Naive thymus-derived CD4-positive, alpha-beta T cell (primary cell): ENCODE measurements around the gene MAGEL2. TPM values are rescaled to one million over a fixed set of nuclear protein-coding genes. Genes with fewer than 3 reads are reported as not detected.

Experiments
- ATAC-seq: fragments of 150-1000 bp; cut with Tn5 transposase; 2 replicates; pipeline ENCODE4 v1.10.0; 2021; ENCODE audit warnings: mild to moderate bottlenecking, moderate library complexity
- CTCF ChIA-PET: fragments of 350-600 bp; sonication (Branson Sonifier 250); formaldehyde crosslinking; loops from one replicate; lab custom pipeline; 2021; ENCODE audit warnings: antibody characterized with exemption; lab: Charles Lee
- POLR2A ChIA-PET: fragments of 350-600 bp; sonication (Branson Sonifier 250); formaldehyde crosslinking; loops from one replicate; lab custom pipeline; 2021; ENCODE audit warnings: antibody characterized with exemption, inconsistent platforms; lab: Charles Lee
- DNase-seq, 9 donors: peaks; one replicate each; pipeline versions ENCODE4 v3.0.0 to v3.0.0-alpha.2; 2020 to 2022; ENCODE audit warnings: mixed read lengths in 1 of 9
- H3K27ac ChIP-seq: one replicate; pipeline ENCODE4 v1.7.0; 2013; ENCODE audit warnings: mild to moderate bottlenecking, low read depth, low read length, moderate library complexity
- H3K27me3 ChIP-seq, 2 donors: one replicate each; pipeline ENCODE4 v1.7.0; 2013; ENCODE audit warnings: low read length in 2 of 2, mild to moderate bottlenecking in 2 of 2, moderate library complexity in 2 of 2; ENCODE audit not compliant: control insufficient read depth in 2 of 2, insufficient read depth in 2 of 2
- H3K36me3 ChIP-seq, 3 experiments: 1 replicate in 2 of 3; 2 replicates in 1 of 3; pipeline ENCODE4 v1.7.0; 2013; ENCODE audit warnings: low read length in 3 of 3, mild to moderate bottlenecking in 3 of 3, moderate library complexity in 1 of 3; ENCODE audit not compliant: insufficient read depth in 3 of 3, control insufficient read depth in 2 of 3
- H3K4me1 ChIP-seq, 2 donors: one replicate each; pipeline ENCODE4 v1.7.0; 2013; ENCODE audit warnings: low read length in 2 of 2, mild to moderate bottlenecking in 2 of 2, moderate library complexity in 1 of 2; ENCODE audit not compliant: control insufficient read depth in 2 of 2, insufficient read depth in 2 of 2
- H3K4me3 ChIP-seq: 2 replicates; pipeline ENCODE4 v1.7.0; 2013; ENCODE audit warnings: mild to moderate bottlenecking, low read length
- H3K9me3 ChIP-seq, 3 experiments: 1 replicate in 2 of 3; 2 replicates in 1 of 3; pipeline ENCODE4 v1.7.0; 2013; ENCODE audit warnings: low read length in 3 of 3; ENCODE audit not compliant: control insufficient read depth in 2 of 3
- H3K27ac Mint-ChIP-seq, 9 donors: one replicate each; pipeline ENCODE4 v1.8.0; 2020 to 2022; ENCODE audit warnings: mixed read lengths in 9 of 9, mild to moderate bottlenecking in 8 of 9, moderate library complexity in 5 of 9, inconsistent platforms in 2 of 9
- H3K27me3 Mint-ChIP-seq, 5 donors: one replicate each; pipeline ENCODE4 v1.8.0; 2021 to 2022; ENCODE audit warnings: mixed read lengths in 5 of 5, mild to moderate bottlenecking in 1 of 5
- H3K36me3 Mint-ChIP-seq, 5 donors: one replicate each; pipeline ENCODE4 v1.8.0; 2020 to 2022; ENCODE audit warnings: mixed read lengths in 5 of 5, mild to moderate bottlenecking in 3 of 5, inconsistent platforms in 1 of 5
- H3K4me1 Mint-ChIP-seq, 7 donors: one replicate each; pipeline ENCODE4 v1.8.0; 2020 to 2022; ENCODE audit warnings: mixed read lengths in 7 of 7, mild to moderate bottlenecking in 3 of 7, inconsistent platforms in 1 of 7
- H3K4me3 Mint-ChIP-seq, 10 donors: one replicate each; pipeline ENCODE4 v1.8.0; 2020 to 2022; ENCODE audit warnings: mild to moderate bottlenecking in 10 of 10, mixed read lengths in 10 of 10, moderate library complexity in 6 of 10, inconsistent platforms in 2 of 10
- H3K9me3 Mint-ChIP-seq, 11 donors: one replicate each; pipeline ENCODE4 v1.8.0; 2020 to 2022; ENCODE audit warnings: mixed read lengths in 11 of 11, mild to moderate bottlenecking in 4 of 11, inconsistent platforms in 1 of 11, moderate library complexity in 1 of 11
- intact Hi-C, 2 donors: fragments of 100-400 bp; cut with micrococcal nuclease; formaldehyde crosslinking; loops; one replicate each; pipeline ENCODE4 v1.15.1; 2023
- polyA plus RNA-seq, 2 donors: library from polyadenylated mRNA; unstranded; fragments of 300-500 nt; fragmentation: Illumina TruSeq; gene quantifications; one replicate each; pipeline ENCODE4 v1.2.3, GENCODE V29; 2021
- total RNA-seq, 6 experiments: library from RNA in 5 of 6; stranded (reverse) in 5 of 6; gene quantifications; 1 replicate in 5 of 6; 2 replicates in 1 of 6; pipeline ENCODE4 v1.2.3 and lab custom pipeline; 2021 to 2026

The MAGEL2 gene
- total and polyA plus RNA-seq, 7 experiments from 2014 or later = not detected

DNA sequence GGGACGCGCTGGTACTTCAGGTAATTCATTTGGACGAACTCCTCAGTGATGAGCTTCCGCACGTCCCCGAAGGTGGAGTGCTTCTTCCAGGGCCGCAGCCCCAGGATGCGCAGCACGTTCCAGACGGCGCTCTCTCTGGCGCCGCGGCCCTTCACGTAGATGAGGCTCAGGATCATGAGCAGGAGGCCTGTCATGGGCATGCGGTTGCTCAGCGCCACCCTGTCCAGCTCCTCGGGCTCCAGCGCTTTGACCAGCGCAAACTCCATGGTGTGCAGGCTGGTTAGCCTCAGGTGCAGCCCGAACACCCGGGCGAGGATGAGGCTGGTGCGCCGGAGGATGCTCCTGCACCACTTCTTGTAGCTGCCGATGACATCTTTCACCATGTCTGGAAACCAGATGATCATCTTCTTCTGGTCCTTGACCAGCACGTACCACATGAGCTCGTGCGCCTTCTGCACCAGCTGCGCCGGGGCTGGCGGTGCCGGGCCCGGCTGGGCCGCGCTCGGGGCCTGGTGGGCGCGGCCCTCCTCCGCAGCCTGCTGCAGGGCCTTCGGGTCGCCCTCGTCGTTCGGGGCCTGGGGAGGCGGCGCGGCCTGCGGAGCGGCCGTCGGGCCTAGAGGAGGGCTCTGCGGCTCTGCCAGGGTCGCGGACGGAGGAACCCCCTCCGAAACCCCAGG is 38.9 kb upstream of the MAGEL2 start:
- H3K4me1 Mint-ChIP-seq = peaks cover 0 to 3% (median 0%) of the 10 kb centered on the region in 7 donors
- peaks cover 0 to 7% (median 4%) of the 10 kb centered on the region in 11 donors for H3K9me3 Mint-ChIP-seq
- H3K4me3 Mint-ChIP-seq = no peak overlapping the region
- peaks cover 2 to 6% (median 4%) of the 10 kb centered on the region in 5 donors for H3K27me3 Mint-ChIP-seq
- Histone ChIP-seq H3K27me3 (no peaks in the 10 kb centered on the region), H3K4me1 (no peaks in the 10 kb centered on the region), H3K27ac (no peak overlapping the region), H3K9me3 (no peaks in the 10 kb centered on the region), H3K4me3 (no peak overlapping the region), H3K36me3 (no peaks in the 10 kb centered on the region)
- ChIA-PET POLR2A (no interaction called here), CTCF (no interaction called here)
- intact Hi-C loops = no loop called here
- ATAC-seq (no peak), DNase-seq (no peak)
- H3K36me3 Mint-ChIP-seq = no peaks in the 10 kb centered on the region
- no peak overlapping the region for H3K27ac Mint-ChIP-seq

- Mint-ChIP-seq H3K27ac (no peak overlapping the region), H3K36me3 (no peaks in the 10 kb centered on the region), H3K4me1 (no peaks in the 10 kb centered on the region), H3K4me3 (no peak overlapping the region), H3K9me3 (peaks cover 0 to 3% (median 0%) of the 10 kb centered on the region in 11 donors), H3K27me3 (peaks cover 0 to 6% (median 0%) of the 10 kb centered on the region in 5 donors)
- no peak overlapping the region for H3K4me3 ChIP-seq
- intact Hi-C loops = no loop called here
- POLR2A ChIA-PET = no interaction called here
- CTCF ChIA-PET = no interaction called here
- no peaks in the 10 kb centered on the region for H3K27me3 ChIP-seq
- no peak for ATAC-seq
- no peak for DNase-seq
- H3K36me3 ChIP-seq = no peaks in the 10 kb centered on the region
- H3K9me3 ChIP-seq = no peaks in the 10 kb centered on the region
- no peak overlapping the region for H3K27ac ChIP-seq
- H3K4me1 ChIP-seq = no peaks in the 10 kb centered on the region
Measured at GRCh38 chr15:23671481-23671880, 23.8 kb upstream of the MAGEL2 start.

DNA sequence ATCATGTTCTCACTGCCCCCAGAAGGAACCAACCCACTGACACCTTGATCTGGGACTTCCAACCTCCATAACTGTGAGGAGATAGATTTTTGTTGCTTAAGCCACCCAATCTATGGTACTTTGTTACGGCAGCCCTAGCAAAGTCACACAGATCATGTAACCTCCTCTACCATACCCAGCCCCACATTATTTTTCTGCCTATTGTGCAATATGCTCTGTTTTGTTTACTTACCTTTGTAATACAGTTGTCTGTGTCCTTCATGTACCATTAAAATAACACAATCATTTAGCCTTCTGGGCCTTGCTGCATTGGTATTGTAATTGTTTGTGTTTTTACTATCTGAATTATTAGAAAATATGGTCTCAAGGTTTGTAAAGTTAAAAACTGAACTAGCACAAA is 23.3 kb upstream of the MAGEL2 start:
- no peaks in the 10 kb centered on the region for H3K9me3 ChIP-seq
- no peaks in the 10 kb centered on the region for H3K27me3 ChIP-seq
- H3K4me3 Mint-ChIP-seq = no peak overlapping the region
- DNase-seq (no peak), ATAC-seq (no peak)
- no peak overlapping the region for H3K4me3 ChIP-seq
- intact Hi-C loops = no loop called here
- H3K4me1 Mint-ChIP-seq = no peaks in the 10 kb centered on the region
- H3K27me3 Mint-ChIP-seq = peaks cover 0 to 6% (median 0%) of the 10 kb centered on the region in 5 donors
- POLR2A ChIA-PET = no interaction called here
- H3K9me3 Mint-ChIP-seq = peaks cover 0 to 3% (median 0%) of the 10 kb centered on the region in 11 donors
- H3K27ac ChIP-seq = no peak overlapping the region
- no peaks in the 10 kb centered on the region for H3K36me3 ChIP-seq
- no peak overlapping the region for H3K27ac Mint-ChIP-seq
- CTCF ChIA-PET = no interaction called here
- H3K36me3 Mint-ChIP-seq = no peaks in the 10 kb centered on the region
- H3K4me1 ChIP-seq = no peaks in the 10 kb centered on the region

- H3K9me3 Mint-ChIP-seq = peaks cover 0 to 3% (median 0%) of the 10 kb centered on the region in 11 donors
- H3K9me3 ChIP-seq = no peaks in the 10 kb centered on the region
- intact Hi-C loops = no loop called here
- H3K36me3 ChIP-seq = no peaks in the 10 kb centered on the region
- no peaks in the 10 kb centered on the region for H3K36me3 Mint-ChIP-seq
- H3K27me3 Mint-ChIP-seq = no peaks in the 10 kb centered on the region
- ChIA-PET POLR2A (interaction anchor here (0.6 kb wide), 1 partner anchor 108 kb away, joined by 3 read pairs; no protein-coding TSS in a partner anchor), CTCF (no interaction called here)
- no peaks in the 10 kb centered on the region for H3K4me1 ChIP-seq
- no peaks in the 10 kb centered on the region for H3K27me3 ChIP-seq
- no peak overlapping the region for H3K27ac ChIP-seq
- no peaks in the 10 kb centered on the region for H3K4me1 Mint-ChIP-seq
- no peak for ATAC-seq
- H3K4me3 Mint-ChIP-seq = no peak overlapping the region
- no peak overlapping the region for H3K27ac Mint-ChIP-seq
- H3K4me3 ChIP-seq = no peak overlapping the region
- DNase-seq = no peak
Measured at GRCh38 chr15:23663232-23663631, 15.6 kb upstream of the MAGEL2 start.

DNA sequence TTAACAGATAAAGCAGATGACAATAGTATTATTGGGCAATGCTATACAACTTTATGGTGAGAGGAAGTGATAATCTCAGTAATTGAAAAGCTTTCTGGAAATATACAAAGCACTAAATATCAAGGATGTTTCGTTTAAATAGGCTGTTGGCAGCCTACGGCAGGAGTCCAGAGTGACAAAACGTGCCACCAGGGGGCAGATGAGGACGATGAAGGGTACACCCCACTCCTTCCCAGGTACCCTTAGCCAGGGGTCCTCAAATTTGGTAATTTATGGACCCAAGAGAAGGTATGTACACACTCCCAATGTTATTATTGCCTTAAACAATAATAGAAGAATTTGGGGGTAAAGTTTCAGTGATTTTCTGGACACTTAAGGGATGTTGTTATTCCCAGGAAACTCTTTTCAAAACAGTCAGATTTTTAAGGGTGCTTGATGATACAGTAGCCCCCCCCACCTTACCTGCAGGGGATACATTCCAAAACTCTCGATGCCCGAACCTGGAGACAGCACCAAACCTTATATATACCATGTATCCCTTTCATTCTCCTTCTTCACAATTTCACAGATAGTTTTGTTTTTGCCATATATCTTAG is 1.4 kb upstream of the MAGEL2 start:
- no peaks in the 10 kb centered on the region for H3K36me3 ChIP-seq
- H3K27me3 ChIP-seq = no peaks in the 10 kb centered on the region
- H3K4me3 ChIP-seq = no peak overlapping the region
- Mint-ChIP-seq H3K36me3 (no peaks in the 10 kb centered on the region), H3K4me3 (no peak overlapping the region), H3K4me1 (no peaks in the 10 kb centered on the region), H3K27me3 (peaks cover 5 to 20% (median 15%) of the 10 kb centered on the region in 5 donors), H3K9me3 (no peaks in the 10 kb centered on the region), H3K27ac (no peak overlapping the region)
- ATAC-seq (no peak), DNase-seq (peak in 1 of 9 donors; percentile 4)
- no peaks in the 10 kb centered on the region for H3K4me1 ChIP-seq
- POLR2A ChIA-PET = no interaction called here
- H3K9me3 ChIP-seq = no peaks in the 10 kb centered on the region
- no peak overlapping the region for H3K27ac ChIP-seq
- intact Hi-C loops = no loop called here
- CTCF ChIA-PET = no interaction called here

GRCh38 chr15:23647001-23647295 is 719 bp downstream of the MAGEL2 start:
- Histone ChIP-seq H3K27ac (no peak overlapping the region), H3K4me3 (no peak overlapping the region), H3K4me1 (no peaks in the 10 kb centered on the region), H3K9me3 (no peaks in the 10 kb centered on the region), H3K27me3 (no peaks in the 10 kb centered on the region), H3K36me3 (no peaks in the 10 kb centered on the region)
- intact Hi-C loops = no loop called here
- Mint-ChIP-seq H3K9me3 (no peaks in the 10 kb centered on the region), H3K4me3 (no peak overlapping the region), H3K36me3 (no peaks in the 10 kb centered on the region), H3K27ac (no peak overlapping the region), H3K27me3 (peaks cover 7 to 33% (median 17%) of the 10 kb centered on the region in 5 donors), H3K4me1 (no peaks in the 10 kb centered on the region)
- ChIA-PET POLR2A (no interaction called here), CTCF (no interaction called here)
- DNase-seq (no peak), ATAC-seq (no peak)
